Stimulated activated CD8-positive, alpha-beta memory T cell treated with anti-CD3 and anti-CD28 coated beads, Interleukin-12 subunit alpha, Interleukin-12 subunit beta, amount 100 ng/mL, for 1 hour (primary cell): ENCODE results near the gene DCDC1.

Source experiments
- DNase-seq: peaks from one replicate; pipeline ENCODE4 v3.0.0-alpha.2; 2020; ENCODE audit warnings: low read depth

The DCDC1 gene

GRCh38 chr11:30914143-30914762 lies 455.3 kb downstream of the DCDC1 start:
- DNase-seq, result no peak

GRCh38 chr11:30911247-30911646 lies 458.3 kb downstream of the DCDC1 start:
- no peak for DNase-seq

GRCh38 chr11:30908857-30909256 lies 460.7 kb downstream of the DCDC1 start:
- no peak for DNase-seq

GRCh38 chr11:30908272-30908671 lies 461.3 kb downstream of the DCDC1 start:
- DNase-seq, result no peak

GRCh38 chr11:30902929-30903328 lies 466.6 kb downstream of the DCDC1 start:
- DNase-seq, result no peak

GRCh38 chr11:30895046-30895445 lies 474.5 kb downstream of the DCDC1 start:
- no peak for DNase-seq

- DNase-seq, result no peak
Measured at GRCh38 chr11:30893318-30893717, 476.2 kb downstream of the DCDC1 start.

GRCh38 chr11:30889143-30889794 lies 480.3 kb downstream of the DCDC1 start:
- DNase-seq, result no peak

GRCh38 chr11:30879322-30880005 lies 490.1 kb downstream of the DCDC1 start:
- DNase-seq, result no peak

GRCh38 chr11:30878400-30878799 lies 491.1 kb downstream of the DCDC1 start:
- DNase-seq, result no peak

GRCh38 chr11:30876663-30877396 lies 492.7 kb downstream of the DCDC1 start:
- no peak for DNase-seq

GRCh38 chr11:30876228-30876627 lies 493.3 kb downstream of the DCDC1 start:
- DNase-seq, result no peak

- DNase-seq, result no peak
Measured at GRCh38 chr11:30875806-30876205, 493.7 kb downstream of the DCDC1 start.

- DNase-seq, result no peak
Measured at GRCh38 chr11:30873924-30874610, 495.5 kb downstream of the DCDC1 start.

GRCh38 chr11:30868626-30869081 lies 500.9 kb downstream of the DCDC1 start:
- DNase-seq, result no peak

GRCh38 chr11:30863209-30863608 lies 506.3 kb downstream of the DCDC1 start:
- DNase-seq, result no peak

GRCh38 chr11:30861531-30861930 lies 508.0 kb downstream of the DCDC1 start:
- no peak for DNase-seq

GRCh38 chr11:30861064-30861463 lies 508.5 kb downstream of the DCDC1 start:
- DNase-seq, result no peak

GRCh38 chr11:30860146-30860545 lies 509.4 kb downstream of the DCDC1 start:
- no peak for DNase-seq

- DNase-seq, result no peak
Measured at GRCh38 chr11:30859669-30860068, 509.9 kb downstream of the DCDC1 start.

GRCh38 chr11:30855383-30856006 lies 514.0 kb downstream of the DCDC1 start:
- no peak for DNase-seq

GRCh38 chr11:30853439-30853838 lies 516.1 kb downstream of the DCDC1 start:
- no peak for DNase-seq
